Kidney (tissue), 14 donors: ENCODE data around the gene ADCYAP1R1. TPM values are rescaled to one million over a fixed set of nuclear protein-coding genes. Genes with fewer than 3 reads are reported as not detected.
"Not testable (repeated sequence)": the region's sequence is repeated elsewhere in the genome, so short reads cannot be mapped to it uniquely, and the experiment has no call there.

Experiments used
- DNase-seq, 5 donors: peaks; one replicate each; pipeline ENCODE4 v3.0.0-alpha.2; 2013 to 2020
- FAIRE-seq: peaks from 2 replicates; lab custom pipeline; 2012; peaks lifted over from hg19 to GRCh38; lab: Jason Lieb, UNC
- H3K27ac ChIP-seq, 2 donors: one replicate each; pipeline ENCODE4 v1.7.0; 2013; ENCODE audit warnings: low read depth in 2 of 2, low read length in 2 of 2, inconsistent platforms in 1 of 2
- H3K27me3 ChIP-seq: one replicate; pipeline ENCODE4 v1.7.1; 2013; ENCODE audit warnings: low read length, inconsistent platforms; ENCODE audit not compliant: control insufficient read depth, insufficient read depth
- H3K36me3 ChIP-seq, 3 donors: one replicate each; pipeline versions ENCODE4 v1.7.0 to v1.7.1; 2013; ENCODE audit warnings: low read length in 3 of 3, control low read depth in 1 of 3, inconsistent platforms in 1 of 3; ENCODE audit not compliant: insufficient read depth in 3 of 3, control insufficient read depth in 2 of 3
- H3K4me1 ChIP-seq, 3 donors: one replicate each; pipeline versions ENCODE4 v1.7.0 to v1.7.1; 2013; ENCODE audit warnings: low read length in 3 of 3, inconsistent platforms in 1 of 3, low read depth in 1 of 3; ENCODE audit not compliant: control insufficient read depth in 2 of 3, insufficient read depth in 2 of 3
- H3K4me3 ChIP-seq, 3 donors: one replicate each; pipeline versions ENCODE4 v1.7.0 to v1.8.1; 2013; ENCODE audit warnings: low read length in 3 of 3, control low read depth in 1 of 3, inconsistent platforms in 1 of 3
- H3K9ac ChIP-seq, 3 donors: one replicate each; pipeline versions ENCODE4 v1.7.0 to v1.7.1; 2013; ENCODE audit warnings: low read length in 3 of 3, control low read depth in 1 of 3, inconsistent platforms in 1 of 3
- H3K9me3 ChIP-seq, 3 donors: one replicate each; pipeline versions ENCODE4 v1.7.0 to v1.7.1; 2013; ENCODE audit warnings: low read length in 3 of 3, control low read depth in 1 of 3, inconsistent platforms in 1 of 3; ENCODE audit not compliant: control insufficient read depth in 2 of 3, insufficient read depth in 1 of 3
- intact Hi-C: fragments of 100-400 bp; cut with DNase I; formaldehyde crosslinking; loops from one replicate; pipeline ENCODE4 v1.11.1; 2022
- polyA plus RNA-seq: library from polyadenylated mRNA; stranded (reverse); fragments of 350-450 nt; fragmentation: Illumina TruSeq; extraction: RNeasy Lipid Tissue Mini Kit (QIAGEN cat#74804); gene quantifications from one replicate; pipeline ENCODE4 v1.2.3, GENCODE V29; 2014; ENCODE audit warnings: low read depth, low replicate concordance; ENCODE audit not compliant: insufficient read depth
- total RNA-seq: library from RNA; stranded (reverse); fragmentation: NEBNext Ultra II Directional; extraction: Animal tissue kit (Norgen Biotek cat#: 25700); gene quantifications from one replicate; pipeline ENCODE4 v1.2.1, GENCODE V29; 2021
- TF ChIP-seq, protein P1 (sequence below): IDR thresholded peaks from 3 replicates; pipeline ENCODE4 v1.5.1; 2012; ENCODE audit warnings: mild to moderate bottlenecking, moderate library complexity, borderline replicate concordance; ENCODE audit not compliant: insufficient read depth; ENCODE audit errors: extremely low read depth
- donor health status: control.
- donor health status: control.
- donor health status: control.
- donor health status: control.
- donor health status: control.
- donor health status: DM: yes; HTN: yes; CAD: no.
- donor health status: Normal renal cell carcinoma (clear cell type).

Gene ADCYAP1R1
- total and polyA plus RNA-seq, 2 donors from 2014 or later: not detected

DNA sequence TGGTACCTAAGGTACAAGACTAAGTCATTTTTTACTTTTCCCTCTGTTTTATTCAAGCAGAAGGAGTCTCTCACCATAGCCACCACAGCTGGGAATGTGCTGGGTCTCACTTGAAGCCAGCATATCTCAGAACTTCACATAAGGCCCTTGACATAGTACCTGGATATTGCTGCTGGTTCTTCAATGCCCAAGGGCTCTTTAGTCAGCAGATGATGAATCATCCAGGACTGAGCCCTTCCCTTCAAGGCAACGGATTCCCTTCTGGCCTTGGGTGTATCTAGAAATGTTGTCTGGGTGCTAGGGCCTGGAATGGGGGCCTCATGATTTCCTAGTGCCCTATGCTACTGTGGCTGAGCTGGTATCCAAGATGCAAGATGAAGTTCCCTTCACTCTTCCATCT is 93.9 kb downstream of the ADCYAP1R1 start:
- intact Hi-C loops: no loop called here
- Histone ChIP-seq H3K9me3 (peaks cover 0 to 2% (median 0%) of the 10 kb centered on the region in 3 donors), H3K9ac (no peak overlapping the region), H3K4me1 (no peaks in the 10 kb centered on the region), H3K27ac (no peak overlapping the region), H3K36me3 (no peaks in the 10 kb centered on the region), H3K4me3 (no peak overlapping the region), H3K27me3 (no peaks in the 10 kb centered on the region)
- TF ChIP-seq, protein P1, sequence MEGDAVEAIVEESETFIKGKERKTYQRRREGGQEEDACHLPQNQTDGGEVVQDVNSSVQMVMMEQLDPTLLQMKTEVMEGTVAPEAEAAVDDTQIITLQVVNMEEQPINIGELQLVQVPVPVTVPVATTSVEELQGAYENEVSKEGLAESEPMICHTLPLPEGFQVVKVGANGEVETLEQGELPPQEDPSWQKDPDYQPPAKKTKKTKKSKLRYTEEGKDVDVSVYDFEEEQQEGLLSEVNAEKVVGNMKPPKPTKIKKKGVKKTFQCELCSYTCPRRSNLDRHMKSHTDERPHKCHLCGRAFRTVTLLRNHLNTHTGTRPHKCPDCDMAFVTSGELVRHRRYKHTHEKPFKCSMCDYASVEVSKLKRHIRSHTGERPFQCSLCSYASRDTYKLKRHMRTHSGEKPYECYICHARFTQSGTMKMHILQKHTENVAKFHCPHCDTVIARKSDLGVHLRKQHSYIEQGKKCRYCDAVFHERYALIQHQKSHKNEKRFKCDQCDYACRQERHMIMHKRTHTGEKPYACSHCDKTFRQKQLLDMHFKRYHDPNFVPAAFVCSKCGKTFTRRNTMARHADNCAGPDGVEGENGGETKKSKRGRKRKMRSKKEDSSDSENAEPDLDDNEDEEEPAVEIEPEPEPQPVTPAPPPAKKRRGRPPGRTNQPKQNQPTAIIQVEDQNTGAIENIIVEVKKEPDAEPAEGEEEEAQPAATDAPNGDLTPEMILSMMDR: no peak
- no peak for DNase-seq
- FAIRE-seq: no peak

DNA sequence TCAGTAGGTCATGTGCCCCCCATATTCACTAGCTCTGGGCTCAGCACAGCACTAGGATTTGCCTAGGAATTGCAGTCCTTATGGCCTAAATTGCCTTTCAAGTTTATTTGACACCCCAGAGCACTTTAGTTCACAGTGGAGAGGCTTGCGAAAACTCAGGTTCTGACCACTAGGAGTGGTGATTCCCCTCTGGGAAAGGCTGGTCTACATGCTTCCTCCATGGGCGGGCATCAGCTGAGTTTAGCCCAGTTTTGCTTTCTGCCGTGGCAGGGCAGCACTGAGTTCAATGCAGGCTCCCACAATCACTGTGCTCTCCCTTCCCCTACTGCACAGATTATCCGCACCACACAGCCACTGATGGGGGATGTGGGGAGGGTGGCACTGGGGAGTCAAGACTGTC is 94.4 kb downstream of the ADCYAP1R1 start:
- Histone ChIP-seq H3K9me3 (peaks cover 0 to 2% (median 0%) of the 10 kb centered on the region in 3 donors), H3K9ac (no peak overlapping the region), H3K27me3 (no peaks in the 10 kb centered on the region), H3K4me3 (no peak overlapping the region), H3K27ac (no peak overlapping the region), H3K36me3 (no peaks in the 10 kb centered on the region), H3K4me1 (no peaks in the 10 kb centered on the region)
- intact Hi-C loops: no loop called here
- TF ChIP-seq, protein P1: no peak
- no peak for DNase-seq
- FAIRE-seq: no peak

DNA sequence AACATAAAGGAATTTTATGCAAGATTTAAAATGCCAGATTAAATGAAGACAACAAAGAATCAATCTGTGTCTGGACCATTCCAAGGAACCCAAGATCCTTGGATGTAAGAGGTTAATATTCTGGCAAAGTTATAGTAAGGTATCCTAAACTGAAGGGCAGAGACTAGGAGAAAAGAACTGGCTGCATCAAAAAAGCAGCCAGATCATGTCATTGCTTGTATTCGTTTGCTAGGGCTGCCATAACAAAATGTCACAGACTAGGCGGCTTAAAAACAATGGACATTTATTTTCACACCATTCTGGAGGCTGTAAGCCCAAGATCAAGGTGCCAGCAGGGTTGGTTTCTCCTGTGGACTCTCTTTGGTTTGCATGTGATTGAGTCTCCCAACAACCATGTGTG is 99.7 kb downstream of the ADCYAP1R1 start:
- no peaks in the 10 kb centered on the region for H3K27me3 ChIP-seq
- FAIRE-seq: no peak
- intact Hi-C loops: no loop called here
- no peak overlapping the region for H3K9ac ChIP-seq
- no peaks in the 10 kb centered on the region for H3K4me1 ChIP-seq
- no peak for DNase-seq
- H3K36me3 ChIP-seq: no peaks in the 10 kb centered on the region
- no peak overlapping the region for H3K27ac ChIP-seq
- no peaks in the 10 kb centered on the region for H3K9me3 ChIP-seq
- TF ChIP-seq, protein P1: no peak
- no peak overlapping the region for H3K4me3 ChIP-seq

DNA sequence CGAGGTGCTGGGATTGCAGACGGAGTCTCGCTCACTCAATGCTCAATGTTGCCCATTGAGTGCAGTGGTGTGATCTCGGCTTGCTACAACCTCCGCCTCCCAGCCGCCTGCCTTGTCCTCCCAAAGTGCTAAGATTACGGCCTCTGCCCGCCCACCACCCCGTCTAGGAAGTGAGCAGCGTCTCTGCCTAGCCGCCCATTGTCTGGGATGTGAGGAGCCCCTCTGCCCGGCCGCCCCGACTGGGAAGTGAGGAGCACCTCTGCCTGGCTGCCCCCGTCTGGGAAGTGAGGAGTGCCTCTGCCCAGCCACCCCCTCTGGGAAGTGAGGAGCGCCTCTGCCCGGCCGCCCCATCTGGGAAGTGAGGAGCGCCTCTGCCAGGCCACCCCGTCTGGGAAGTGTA is 101.2 kb downstream of the ADCYAP1R1 start:
- H3K4me3 ChIP-seq, H3K27me3 ChIP-seq, H3K9ac ChIP-seq, H3K36me3 ChIP-seq, H3K9me3 ChIP-seq, FAIRE-seq, intact Hi-C loops, H3K4me1 ChIP-seq, DNase-seq, H3K27ac ChIP-seq: not testable (repeated sequence)
